H9 (cell line): ENCODE data around the gene SNN. TPM values are rescaled to one million over a fixed set of nuclear protein-coding genes. Genes with fewer than 3 reads are reported as not detected.

Source experiments
- DNase-seq: peaks from one replicate; pipeline ENCODE4 v3.0.0-alpha.2; 2017
- H2AFZ ChIP-seq: one replicate; pipeline ENCODE4 v1.6.1; 2013; ENCODE audit warnings: mild to moderate bottlenecking, low read length, control low read depth, moderate library complexity
- H2AK5ac ChIP-seq: 2 replicates; pipeline ENCODE4 v1.6.1; 2013; ENCODE audit warnings: low read length, control low read depth, mixed read lengths; ENCODE audit not compliant: insufficient read length
- H2BK120ac ChIP-seq: one replicate; pipeline ENCODE4 v1.6.1; 2013; ENCODE audit warnings: low read depth, mild to moderate bottlenecking, low read length, control low read depth, inconsistent platforms; ENCODE audit not compliant: poor library complexity, severe bottlenecking
- H2BK12ac ChIP-seq: 2 replicates; pipeline ENCODE4 v1.6.1; 2013; ENCODE audit warnings: low read length, control low read depth, mixed read lengths, low read depth; ENCODE audit not compliant: insufficient read length
- H2BK15ac ChIP-seq: 2 replicates; pipeline ENCODE4 v1.6.1; 2013; ENCODE audit warnings: low read depth, low read length, control low read depth
- H2BK20ac ChIP-seq: one replicate; pipeline ENCODE4 v1.6.1; 2013; ENCODE audit warnings: low read depth, mild to moderate bottlenecking, low read length, control low read depth, inconsistent platforms; ENCODE audit not compliant: poor library complexity, severe bottlenecking
- H2BK5ac ChIP-seq: 2 replicates; pipeline ENCODE4 v1.6.1; 2013; ENCODE audit warnings: low read length, control low read depth, mixed read lengths; ENCODE audit not compliant: insufficient read length
- H3K14ac ChIP-seq: 2 replicates; pipeline ENCODE4 v1.6.1; 2013; ENCODE audit warnings: low read length, control low read depth; ENCODE audit not compliant: insufficient read depth
- H3K18ac ChIP-seq: 2 replicates; pipeline ENCODE4 v1.6.1; 2013; ENCODE audit warnings: low read depth, mild to moderate bottlenecking, mixed read lengths, low read length, control low read depth; ENCODE audit not compliant: insufficient read length
- H3K23ac ChIP-seq: 2 replicates; pipeline ENCODE4 v1.6.1; 2013; ENCODE audit warnings: low read length, control low read depth, mixed read lengths, low read depth; ENCODE audit not compliant: insufficient read length
- H3K23me2 ChIP-seq: 2 replicates; pipeline ENCODE4 v1.6.1; 2013; ENCODE audit warnings: low read depth, mild to moderate bottlenecking, mixed read lengths, low read length, control low read depth; ENCODE audit not compliant: insufficient read length, poor library complexity, severe bottlenecking
- H3K27ac ChIP-seq: 2 replicates; pipeline ENCODE4 v1.5.1; 2013; ENCODE audit warnings: low read length, control low read depth, mixed read lengths, low read depth; ENCODE audit not compliant: insufficient read length
- H3K27me3 ChIP-seq: 2 replicates; pipeline ENCODE4 v1.6.1; 2013; ENCODE audit warnings: low read length, control low read depth, inconsistent platforms; ENCODE audit not compliant: insufficient read depth
- H3K4ac ChIP-seq: 2 replicates; pipeline ENCODE4 v1.6.1; 2013; ENCODE audit warnings: low read depth, mild to moderate bottlenecking, control low read depth, inconsistent platforms, low read length, moderate library complexity
- H3K4me1 ChIP-seq: 2 replicates; pipeline ENCODE4 v1.6.1; 2013; ENCODE audit warnings: low read length, control low read depth, inconsistent platforms; ENCODE audit not compliant: insufficient read depth
- H3K4me2 ChIP-seq: 2 replicates; pipeline ENCODE4 v1.6.1; 2013; ENCODE audit warnings: low read length, control low read depth, mixed read lengths; ENCODE audit not compliant: insufficient read length, insufficient read depth
- H3K56ac ChIP-seq: 2 replicates; pipeline ENCODE4 v1.6.1; 2013; ENCODE audit warnings: low read depth, mild to moderate bottlenecking, mixed read lengths, low read length, control low read depth; ENCODE audit not compliant: insufficient read length
- H3K79me1 ChIP-seq: 2 replicates; pipeline ENCODE4 v1.6.1; 2013; ENCODE audit warnings: low read depth, mild to moderate bottlenecking, moderate library complexity, low read length, control low read depth, inconsistent platforms; ENCODE audit not compliant: insufficient read depth, poor library complexity, severe bottlenecking
- H3K79me2 ChIP-seq: 2 replicates; pipeline ENCODE4 v1.6.1; 2013; ENCODE audit warnings: low read length, control low read depth, inconsistent platforms; ENCODE audit not compliant: insufficient read depth
- H3K9ac ChIP-seq: 2 replicates; pipeline ENCODE4 v1.6.1; 2013; ENCODE audit warnings: low read length, control low read depth, mixed read lengths; ENCODE audit not compliant: insufficient read length; ENCODE audit errors: extremely low read depth
- H3K9me3 ChIP-seq: one replicate; pipeline ENCODE4 v1.6.1; 2013; ENCODE audit warnings: low read depth, low read length, inconsistent platforms; ENCODE audit not compliant: control insufficient read depth
- H3T11ph ChIP-seq: one replicate; pipeline ENCODE4 v1.6.1; 2013; ENCODE audit warnings: mild to moderate bottlenecking, low read length, control low read depth, inconsistent platforms
- H4K20me1 ChIP-seq: one replicate; pipeline ENCODE4 v1.6.1; 2013; ENCODE audit not compliant: control insufficient read depth, insufficient read length, insufficient read depth
- H4K5ac ChIP-seq: 2 replicates; pipeline ENCODE4 v1.6.1; 2013; ENCODE audit warnings: low read depth, mild to moderate bottlenecking, mixed read lengths, low read length, control low read depth; ENCODE audit not compliant: insufficient read length
- H4K8ac ChIP-seq: replicated peaks from 2 replicates; pipeline ENCODE4 v1.6.1; 2013; ENCODE audit warnings: low read length, control low read depth, mixed read lengths, low read depth; ENCODE audit not compliant: insufficient read length
- H4K91ac ChIP-seq: 2 replicates; pipeline ENCODE4 v1.6.1; 2013; ENCODE audit warnings: low read depth, mild to moderate bottlenecking, moderate library complexity, mixed read lengths, low read length, control low read depth; ENCODE audit not compliant: insufficient read length
- H3K27ac Mint-ChIP-seq, 3 experiments: 2 replicates in 2 of 3; 3 replicates in 1 of 3; pipeline ENCODE4 v1.8.0; 2020 to 2021; ENCODE audit warnings: mixed read lengths in 3 of 3, mild to moderate bottlenecking in 1 of 3, moderate library complexity in 1 of 3
- H3K27me3 Mint-ChIP-seq: 2 replicates; pipeline ENCODE4 v1.8.0; 2021; ENCODE audit warnings: low read depth, mild to moderate bottlenecking, moderate library complexity, mixed read lengths
- H3K36me3 Mint-ChIP-seq, 3 experiments: 2 replicates in 2 of 3; 3 replicates in 1 of 3; pipeline ENCODE4 v1.8.0; 2020 to 2021; ENCODE audit warnings: low read depth in 3 of 3, mixed read lengths in 3 of 3; ENCODE audit not compliant: insufficient read depth in 1 of 3
- H3K4me1 Mint-ChIP-seq, 2 experiments: 2 replicates each; pipeline ENCODE4 v1.8.0; 2020; ENCODE audit warnings: mixed read lengths in 2 of 2
- H3K4me3 Mint-ChIP-seq, 2 experiments: 2 replicates in 1 of 2; 3 replicates in 1 of 2; pipeline ENCODE4 v1.8.0; 2020 to 2021; ENCODE audit warnings: mild to moderate bottlenecking in 2 of 2, mixed read lengths in 2 of 2, moderate library complexity in 1 of 2
- H3K9me3 Mint-ChIP-seq, 2 experiments: 2 replicates in 1 of 2; 3 replicates in 1 of 2; pipeline ENCODE4 v1.8.0; 2020; ENCODE audit warnings: mild to moderate bottlenecking in 2 of 2, mixed read lengths in 2 of 2, moderate library complexity in 1 of 2
- CTCF ChIP-seq: fragments of 200-600 bp; sonication (generic); conservative IDR thresholded peaks from 3 replicates; pipeline ENCODE4 v1.8.0; 2021; ENCODE audit warnings: antibody characterized with exemption, mild to moderate bottlenecking
- WGBS: extraction: QIAGEN DNeasy Blood & Tissue Kit; methylation state at CpG from one replicate; pipeline ENCODE4 v1.1.7; 2013; ENCODE audit warnings: missing lambda C conversion rate, low lambda C conversion rate, mixed read lengths; ENCODE audit not compliant: insufficient read length; ENCODE audit errors: extremely low coverage; 5-methylcytosine and 5-hydroxymethylcytosine counted together
- total RNA-seq: library from RNA; stranded (reverse); gene quantifications from 2 replicates; pipeline ENCODE4 v1.2.1, GENCODE V29; 2021

SNN gene
- total RNA-seq, 1 experiment from 2014 or later, result 44.2 TPM

GRCh38 chr16:11638140-11638539 is 30.1 kb upstream of the SNN start:
- Histone ChIP-seq H2BK20ac (no peak overlapping the region), H3K9me3 (no peaks in the 10 kb centered on the region), H3K79me1 (no peaks in the 10 kb centered on the region), H3K79me2 (no peaks in the 10 kb centered on the region), H4K5ac (no peak overlapping the region), H3K23me2 (peaks cover 3% of the 10 kb centered on the region), H4K20me1 (no peaks in the 10 kb centered on the region), H2AK5ac (no peak overlapping the region), H2BK5ac (no peak overlapping the region), H2BK12ac (no peak overlapping the region), H2BK15ac (no peak overlapping the region), H4K91ac (no peak overlapping the region), H3K4me1 (peaks cover 8% of the 10 kb centered on the region; the same call in 1 of the 2 replicates), H3K27me3 (no peaks in the 10 kb centered on the region), H3K18ac (no peak overlapping the region), H3K27ac (no peak overlapping the region), H3K9ac (no peak overlapping the region), H4K8ac (no peak overlapping the region), H3K14ac (no peak overlapping the region), H3K4me2 (no peak overlapping the region), H2AFZ (no peak overlapping the region), H2BK120ac (no peak overlapping the region), H3K23ac (no peak overlapping the region), H3T11ph (no peak overlapping the region), H3K56ac (no peak overlapping the region), H3K4ac (no peak overlapping the region)
- H3K27ac Mint-ChIP-seq, result no peak overlapping the region
- DNase-seq, result no peak
- H3K36me3 Mint-ChIP-seq, result no peaks in the 10 kb centered on the region
- TF ChIP-seq CTCF, result no peak
- no peaks in the 10 kb centered on the region; a peak in 1 of 5 replicates for H3K9me3 Mint-ChIP-seq
- H3K4me3 Mint-ChIP-seq, result no peak overlapping the region
- no CpG with 5 or more reads among the region's 4 CpGs for WGBS
- H3K4me1 Mint-ChIP-seq, result peaks cover 37 to 47% of the 10 kb centered on the region in 2 experiments
- H3K27me3 Mint-ChIP-seq, result peaks cover 6% of the 10 kb centered on the region
